H9 (cell line): ENCODE data around the gene ADORA1. TPM values are rescaled to one million over a fixed set of nuclear protein-coding genes. Genes with fewer than 3 reads are reported as not detected.
A peak's percentile ranks its signal among the peaks of the same experiment; 100 is the strongest.

Experiments
- DNase-seq: peaks from one replicate; pipeline ENCODE4 v3.0.0-alpha.2; 2017
- H2AFZ ChIP-seq: one replicate; pipeline ENCODE4 v1.6.1; 2013; ENCODE audit warnings: mild to moderate bottlenecking, low read length, control low read depth, moderate library complexity
- H2AK5ac ChIP-seq: 2 replicates; pipeline ENCODE4 v1.6.1; 2013; ENCODE audit warnings: low read length, control low read depth, mixed read lengths; ENCODE audit not compliant: insufficient read length
- H2BK120ac ChIP-seq: one replicate; pipeline ENCODE4 v1.6.1; 2013; ENCODE audit warnings: low read depth, mild to moderate bottlenecking, low read length, control low read depth, inconsistent platforms; ENCODE audit not compliant: poor library complexity, severe bottlenecking
- H2BK12ac ChIP-seq: 2 replicates; pipeline ENCODE4 v1.6.1; 2013; ENCODE audit warnings: low read length, control low read depth, mixed read lengths, low read depth; ENCODE audit not compliant: insufficient read length
- H2BK15ac ChIP-seq: 2 replicates; pipeline ENCODE4 v1.6.1; 2013; ENCODE audit warnings: low read depth, low read length, control low read depth
- H2BK20ac ChIP-seq: one replicate; pipeline ENCODE4 v1.6.1; 2013; ENCODE audit warnings: low read depth, mild to moderate bottlenecking, low read length, control low read depth, inconsistent platforms; ENCODE audit not compliant: poor library complexity, severe bottlenecking
- H2BK5ac ChIP-seq: 2 replicates; pipeline ENCODE4 v1.6.1; 2013; ENCODE audit warnings: low read length, control low read depth, mixed read lengths; ENCODE audit not compliant: insufficient read length
- H3K14ac ChIP-seq: 2 replicates; pipeline ENCODE4 v1.6.1; 2013; ENCODE audit warnings: low read length, control low read depth; ENCODE audit not compliant: insufficient read depth
- H3K18ac ChIP-seq: 2 replicates; pipeline ENCODE4 v1.6.1; 2013; ENCODE audit warnings: low read depth, mild to moderate bottlenecking, mixed read lengths, low read length, control low read depth; ENCODE audit not compliant: insufficient read length
- H3K23ac ChIP-seq: 2 replicates; pipeline ENCODE4 v1.6.1; 2013; ENCODE audit warnings: low read length, control low read depth, mixed read lengths, low read depth; ENCODE audit not compliant: insufficient read length
- H3K23me2 ChIP-seq: 2 replicates; pipeline ENCODE4 v1.6.1; 2013; ENCODE audit warnings: low read depth, mild to moderate bottlenecking, mixed read lengths, low read length, control low read depth; ENCODE audit not compliant: insufficient read length, poor library complexity, severe bottlenecking
- H3K27ac ChIP-seq: 2 replicates; pipeline ENCODE4 v1.5.1; 2013; ENCODE audit warnings: low read length, control low read depth, mixed read lengths, low read depth; ENCODE audit not compliant: insufficient read length
- H3K27me3 ChIP-seq: 2 replicates; pipeline ENCODE4 v1.6.1; 2013; ENCODE audit warnings: low read length, control low read depth, inconsistent platforms; ENCODE audit not compliant: insufficient read depth
- H3K4ac ChIP-seq: 2 replicates; pipeline ENCODE4 v1.6.1; 2013; ENCODE audit warnings: low read depth, mild to moderate bottlenecking, control low read depth, inconsistent platforms, low read length, moderate library complexity
- H3K4me1 ChIP-seq: 2 replicates; pipeline ENCODE4 v1.6.1; 2013; ENCODE audit warnings: low read length, control low read depth, inconsistent platforms; ENCODE audit not compliant: insufficient read depth
- H3K4me2 ChIP-seq: 2 replicates; pipeline ENCODE4 v1.6.1; 2013; ENCODE audit warnings: low read length, control low read depth, mixed read lengths; ENCODE audit not compliant: insufficient read length, insufficient read depth
- H3K56ac ChIP-seq: 2 replicates; pipeline ENCODE4 v1.6.1; 2013; ENCODE audit warnings: low read depth, mild to moderate bottlenecking, mixed read lengths, low read length, control low read depth; ENCODE audit not compliant: insufficient read length
- H3K79me1 ChIP-seq: 2 replicates; pipeline ENCODE4 v1.6.1; 2013; ENCODE audit warnings: low read depth, mild to moderate bottlenecking, moderate library complexity, low read length, control low read depth, inconsistent platforms; ENCODE audit not compliant: insufficient read depth, poor library complexity, severe bottlenecking
- H3K79me2 ChIP-seq: 2 replicates; pipeline ENCODE4 v1.6.1; 2013; ENCODE audit warnings: low read length, control low read depth, inconsistent platforms; ENCODE audit not compliant: insufficient read depth
- H3K9ac ChIP-seq: 2 replicates; pipeline ENCODE4 v1.6.1; 2013; ENCODE audit warnings: low read length, control low read depth, mixed read lengths; ENCODE audit not compliant: insufficient read length; ENCODE audit errors: extremely low read depth
- H3K9me3 ChIP-seq: one replicate; pipeline ENCODE4 v1.6.1; 2013; ENCODE audit warnings: low read depth, low read length, inconsistent platforms; ENCODE audit not compliant: control insufficient read depth
- H3T11ph ChIP-seq: one replicate; pipeline ENCODE4 v1.6.1; 2013; ENCODE audit warnings: mild to moderate bottlenecking, low read length, control low read depth, inconsistent platforms
- H4K20me1 ChIP-seq: one replicate; pipeline ENCODE4 v1.6.1; 2013; ENCODE audit not compliant: control insufficient read depth, insufficient read length, insufficient read depth
- H4K5ac ChIP-seq: 2 replicates; pipeline ENCODE4 v1.6.1; 2013; ENCODE audit warnings: low read depth, mild to moderate bottlenecking, mixed read lengths, low read length, control low read depth; ENCODE audit not compliant: insufficient read length
- H4K8ac ChIP-seq: replicated peaks from 2 replicates; pipeline ENCODE4 v1.6.1; 2013; ENCODE audit warnings: low read length, control low read depth, mixed read lengths, low read depth; ENCODE audit not compliant: insufficient read length
- H4K91ac ChIP-seq: 2 replicates; pipeline ENCODE4 v1.6.1; 2013; ENCODE audit warnings: low read depth, mild to moderate bottlenecking, moderate library complexity, mixed read lengths, low read length, control low read depth; ENCODE audit not compliant: insufficient read length
- H3K27ac Mint-ChIP-seq, 3 experiments: 2 replicates in 2 of 3; 3 replicates in 1 of 3; pipeline ENCODE4 v1.8.0; 2020 to 2021; ENCODE audit warnings: mixed read lengths in 3 of 3, mild to moderate bottlenecking in 1 of 3, moderate library complexity in 1 of 3
- H3K27me3 Mint-ChIP-seq: 2 replicates; pipeline ENCODE4 v1.8.0; 2021; ENCODE audit warnings: low read depth, mild to moderate bottlenecking, moderate library complexity, mixed read lengths
- H3K36me3 Mint-ChIP-seq, 3 experiments: 2 replicates in 2 of 3; 3 replicates in 1 of 3; pipeline ENCODE4 v1.8.0; 2020 to 2021; ENCODE audit warnings: low read depth in 3 of 3, mixed read lengths in 3 of 3; ENCODE audit not compliant: insufficient read depth in 1 of 3
- H3K4me1 Mint-ChIP-seq, 2 experiments: 2 replicates each; pipeline ENCODE4 v1.8.0; 2020; ENCODE audit warnings: mixed read lengths in 2 of 2
- H3K4me3 Mint-ChIP-seq, 2 experiments: 2 replicates in 1 of 2; 3 replicates in 1 of 2; pipeline ENCODE4 v1.8.0; 2020 to 2021; ENCODE audit warnings: mild to moderate bottlenecking in 2 of 2, mixed read lengths in 2 of 2, moderate library complexity in 1 of 2
- H3K9me3 Mint-ChIP-seq, 2 experiments: 2 replicates in 1 of 2; 3 replicates in 1 of 2; pipeline ENCODE4 v1.8.0; 2020; ENCODE audit warnings: mild to moderate bottlenecking in 2 of 2, mixed read lengths in 2 of 2, moderate library complexity in 1 of 2
- CTCF ChIP-seq: fragments of 200-600 bp; sonication (generic); conservative IDR thresholded peaks from 3 replicates; pipeline ENCODE4 v1.8.0; 2021; ENCODE audit warnings: antibody characterized with exemption, mild to moderate bottlenecking
- WGBS: extraction: QIAGEN DNeasy Blood & Tissue Kit; methylation state at CpG from one replicate; pipeline ENCODE4 v1.1.7; 2013; ENCODE audit warnings: missing lambda C conversion rate, low lambda C conversion rate, mixed read lengths; ENCODE audit not compliant: insufficient read length; ENCODE audit errors: extremely low coverage; 5-methylcytosine and 5-hydroxymethylcytosine counted together
- total RNA-seq: library from RNA; stranded (reverse); gene quantifications from 2 replicates; pipeline ENCODE4 v1.2.1, GENCODE V29; 2021

ADORA1 gene
- total RNA-seq, 1 experiment from 2014 or later: 1.3 TPM

- Histone ChIP-seq H3T11ph (no peak overlapping the region), H4K91ac (no peak overlapping the region), H4K20me1 (no peaks in the 10 kb centered on the region), H2BK20ac (no peak overlapping the region), H3K4me2 (no peak overlapping the region), H2AFZ (no peak overlapping the region), H4K8ac (no peak overlapping the region), H3K9me3 (no peaks in the 10 kb centered on the region), H2BK15ac (no peak overlapping the region), H3K27me3 (no peaks in the 10 kb centered on the region), H2BK12ac (no peak overlapping the region), H3K18ac (no peak overlapping the region), H4K5ac (no peak overlapping the region), H2BK120ac (no peak overlapping the region), H3K14ac (no peak overlapping the region), H2AK5ac (no peak overlapping the region), H3K27ac (no peak overlapping the region), H3K4ac (no peak overlapping the region), H2BK5ac (no peak overlapping the region), H3K9ac (no peak overlapping the region), H3K4me1 (no peaks in the 10 kb centered on the region), H3K56ac (no peak overlapping the region), H3K23ac (no peak overlapping the region), H3K23me2 (no peaks in the 10 kb centered on the region), H3K79me1 (no peaks in the 10 kb centered on the region), H3K79me2 (no peaks in the 10 kb centered on the region)
- no CpG with 5 or more reads among the region's 11 CpGs for WGBS
- Mint-ChIP-seq H3K27me3 (peaks cover 58% of the 10 kb centered on the region), H3K9me3 (no peaks in the 10 kb centered on the region; a peak in 1 of 5 replicates), H3K27ac (no peak overlapping the region; a peak in 1 of 7 replicates), H3K4me3 (no peak overlapping the region), H3K4me1 (peaks cover 11 to 30% of the 10 kb centered on the region in 2 experiments), H3K36me3 (no peaks in the 10 kb centered on the region)
- TF ChIP-seq CTCF: no peak
- peak; percentile 12 for DNase-seq
Measured at GRCh38 chr1:203121186-203122015, 6.1 kb upstream of the ADORA1 start.
